T-cell (primary cell): ENCODE data around the gene PRB4. TPM values are rescaled to one million over a fixed set of nuclear protein-coding genes. Genes with fewer than 3 reads are reported as not detected.

ENCODE experiments used
- ATAC-seq, 4 experiments: fragments of 200-7000 bp in 3 of 4; fragments of 150-1000 bp in 1 of 4; cut with Tn5 transposase; replicated peaks in 1 of 4; 1 replicate in 3 of 4; 2 replicates in 1 of 4; pipeline ENCODE4 v1.10.0; 2021; ENCODE audit warnings: moderate library complexity in 3 of 4, mild to moderate bottlenecking in 2 of 4, moderate number of reproducible peaks in 1 of 4
- CTCF ChIA-PET, 2 donors: fragments of 300-600 bp; sonication (Branson Sonifier 250); formaldehyde crosslinking; loops; one replicate each; lab custom pipeline; 2022; ENCODE audit warnings: antibody characterized with exemption in 2 of 2; lab: Charles Lee
- POLR2A ChIA-PET, 2 donors: fragments of 300-600 bp; sonication (Branson Sonifier 250); formaldehyde crosslinking; loops; one replicate each; lab custom pipeline; 2022; ENCODE audit warnings: antibody characterized with exemption in 2 of 2; lab: Charles Lee
- DNase-seq, 35 experiments: peaks; one replicate each; pipeline versions ENCODE4 v3.0.0 to v3.0.0-alpha.2; 2013 to 2023
- H3K27ac ChIP-seq: one replicate; pipeline ENCODE4 v1.5.1; 2013; ENCODE audit warnings: low read length
- H3K27me3 ChIP-seq, 2 experiments: replicated peaks in 1 of 2; 1 replicate in 1 of 2; 2 replicates in 1 of 2; pipeline versions ENCODE4 v1.6.1 to v1.7.0; 2013; ENCODE audit warnings: low read length in 1 of 2, mixed read lengths in 1 of 2; ENCODE audit not compliant: control insufficient read depth in 2 of 2, insufficient read depth in 2 of 2; ENCODE audit errors: extremely low read depth in 1 of 2
- H3K36me3 ChIP-seq, 2 donors: 1 replicate in 1 of 2; 2 replicates in 1 of 2; pipeline versions ENCODE4 v1.6.1 to v1.7.0; 2013; ENCODE audit warnings: low read length in 1 of 2; ENCODE audit not compliant: control insufficient read depth in 2 of 2, insufficient read depth in 1 of 2; ENCODE audit errors: extremely low read depth in 1 of 2
- H3K4me1 ChIP-seq, 2 experiments: 1 replicate in 1 of 2; 2 replicates in 1 of 2; pipeline versions ENCODE4 v1.6.1 to v1.7.0; 2013; ENCODE audit warnings: low read length in 2 of 2, mixed read lengths in 1 of 2; ENCODE audit not compliant: insufficient read depth in 2 of 2, control insufficient read depth in 1 of 2; ENCODE audit errors: extremely low read depth in 1 of 2
- H3K4me3 ChIP-seq, 2 donors: 1 replicate in 1 of 2; 2 replicates in 1 of 2; pipeline versions ENCODE4 v1.5.1 to v1.7.0; 2013; ENCODE audit warnings: mild to moderate bottlenecking in 2 of 2, low read length in 1 of 2, moderate library complexity in 1 of 2; ENCODE audit not compliant: control insufficient read depth in 1 of 2; ENCODE audit errors: extremely low read depth in 1 of 2
- H3K9me3 ChIP-seq: 2 replicates; pipeline ENCODE4 v1.7.0; 2013
- H3K27ac Mint-ChIP-seq, 2 donors: one replicate each; pipeline ENCODE4 v1.8.0; 2020 to 2021; ENCODE audit warnings: mild to moderate bottlenecking in 2 of 2, mixed read lengths in 2 of 2
- H3K27me3 Mint-ChIP-seq, 2 donors: one replicate each; pipeline ENCODE4 v1.8.0; 2021 to 2022; ENCODE audit warnings: mixed read lengths in 2 of 2
- H3K36me3 Mint-ChIP-seq: one replicate; pipeline ENCODE4 v1.8.0; 2021; ENCODE audit warnings: mixed read lengths
- H3K4me1 Mint-ChIP-seq, 3 donors: one replicate each; pipeline ENCODE4 v1.8.0; 2020 to 2022; ENCODE audit warnings: mixed read lengths in 3 of 3, mild to moderate bottlenecking in 1 of 3
- H3K4me3 Mint-ChIP-seq, 3 donors: one replicate each; pipeline ENCODE4 v1.8.0; 2020 to 2022; ENCODE audit warnings: mild to moderate bottlenecking in 3 of 3, mixed read lengths in 3 of 3, moderate library complexity in 3 of 3
- H3K9me3 Mint-ChIP-seq, 3 donors: one replicate each; pipeline ENCODE4 v1.8.0; 2020 to 2022; ENCODE audit warnings: mixed read lengths in 3 of 3
- WGBS: methylation state at CpG from one replicate; pipeline ENCODE4 v1.1.5; 2013; ENCODE audit warnings: missing lambda C conversion rate; ENCODE audit not compliant: insufficient coverage; 5-methylcytosine and 5-hydroxymethylcytosine counted together
- total RNA-seq, 35 experiments: library from RNA in 6 of 35; stranded (reverse) in 6 of 35; fragments of 120-200 nt in 1 of 35; gene quantifications; one replicate each; pipeline versions ENCODE4 v1.2.1 to v1.2.4 and lab custom pipeline; 2013 to 2026

The PRB4 gene
- total RNA-seq, 5 donors from 2014 or later (not counting 1 experiment from before 2014, with no cell fraction given): not detected

DNA sequence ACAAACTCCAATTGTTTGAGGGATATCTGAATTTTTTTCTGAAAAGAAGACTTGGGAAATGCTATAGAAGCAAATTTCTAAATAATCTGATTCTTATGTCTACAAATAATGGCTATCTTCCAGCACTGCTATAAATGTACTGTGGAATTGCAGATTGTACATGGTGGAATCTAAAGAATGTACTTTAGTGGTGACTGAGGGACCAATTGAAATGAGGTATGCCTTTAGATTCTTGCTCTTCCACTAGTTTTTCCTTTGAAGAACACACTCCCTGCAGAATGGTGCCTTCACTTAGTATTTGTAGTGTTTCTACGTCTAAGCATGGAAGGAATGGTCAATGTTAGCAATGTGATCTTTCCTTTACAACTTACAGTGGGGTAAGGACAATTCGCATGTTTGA lies 11.7 kb upstream of the PRB4 start:
- ChIA-PET CTCF (no interaction called here), POLR2A (no interaction called here)
- DNase-seq (no peak), ATAC-seq (no peak)
- H3K36me3 ChIP-seq: no peaks in the 10 kb centered on the region
- H3K9me3 ChIP-seq: no peaks in the 10 kb centered on the region
- no peaks in the 10 kb centered on the region for H3K27me3 Mint-ChIP-seq
- WGBS: no CpG with 5 or more reads among the region's 2 CpGs
- no peaks in the 10 kb centered on the region for H3K27me3 ChIP-seq
- peaks cover 7 to 17% (median 16%) of the 10 kb centered on the region in 3 donors for H3K9me3 Mint-ChIP-seq
- no peak overlapping the region for H3K27ac Mint-ChIP-seq
- no peak overlapping the region for H3K4me3 ChIP-seq
- no peaks in the 10 kb centered on the region for H3K4me1 Mint-ChIP-seq
- no peak overlapping the region for H3K4me3 Mint-ChIP-seq
- H3K27ac ChIP-seq: no peak overlapping the region
- peaks cover 5% of the 10 kb centered on the region for H3K36me3 Mint-ChIP-seq
- H3K4me1 ChIP-seq: no peaks in the 10 kb centered on the region

DNA sequence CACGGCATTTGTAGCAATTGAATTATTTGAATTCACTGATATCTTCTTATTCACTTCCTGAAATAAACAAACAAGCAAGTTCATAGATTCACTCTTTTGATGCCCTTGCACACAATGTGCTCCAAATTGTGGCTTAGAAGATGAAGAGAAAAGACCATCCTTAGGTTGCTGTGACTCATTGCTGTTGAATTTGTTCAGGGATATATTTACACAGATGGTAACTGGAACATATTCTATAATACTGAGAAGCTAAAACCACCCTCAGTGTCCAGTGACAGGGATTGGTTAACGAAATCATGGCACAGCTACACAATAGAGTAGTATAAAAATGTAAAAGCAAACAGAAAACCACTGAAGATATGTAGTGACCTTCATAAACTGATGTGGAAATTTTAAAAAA lies 3.1 kb downstream of the PRB4 start:
- POLR2A ChIA-PET: no interaction called here
- H3K9me3 Mint-ChIP-seq: peaks cover 24 to 43% (median 31%) of the 10 kb centered on the region in 3 donors
- H3K9me3 ChIP-seq: no peaks in the 10 kb centered on the region
- H3K4me3 Mint-ChIP-seq: no peak overlapping the region
- WGBS: no CpG with 5 or more reads among the region's 2 CpGs
- no peak overlapping the region for H3K4me3 ChIP-seq
- no peaks in the 10 kb centered on the region for H3K4me1 ChIP-seq
- peaks cover 0 to 7% of the 10 kb centered on the region in 2 experiments for H3K27me3 ChIP-seq
- H3K36me3 Mint-ChIP-seq: peaks cover 23% of the 10 kb centered on the region
- no peaks in the 10 kb centered on the region for H3K27me3 Mint-ChIP-seq
- H3K27ac Mint-ChIP-seq: no peak overlapping the region
- no peaks in the 10 kb centered on the region for H3K4me1 Mint-ChIP-seq
- ATAC-seq (no peak), DNase-seq (no peak)
- no peaks in the 10 kb centered on the region for H3K36me3 ChIP-seq
- H3K27ac ChIP-seq: no peak overlapping the region
- CTCF ChIA-PET: no interaction called here

DNA sequence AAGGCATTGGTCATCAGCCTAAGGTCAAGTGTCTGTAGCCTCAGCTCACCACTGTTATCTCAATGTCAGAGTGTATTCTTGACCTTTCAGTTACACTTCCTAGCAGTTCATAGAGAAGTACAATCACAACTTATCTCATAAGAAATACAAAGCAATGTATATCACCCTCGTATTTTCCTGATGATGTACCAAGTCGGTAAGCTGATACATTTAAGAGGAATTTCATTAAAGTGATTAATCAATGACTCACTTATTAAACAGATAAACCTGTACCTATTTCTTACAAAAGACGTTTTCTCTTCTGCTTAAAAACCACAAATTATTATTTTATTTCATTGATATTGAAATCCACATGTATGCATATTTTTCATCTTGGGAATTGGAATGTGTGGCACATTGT lies 36.8 kb downstream of the PRB4 start:
- no peak overlapping the region for H3K4me3 ChIP-seq
- H3K27ac Mint-ChIP-seq: no peak overlapping the region
- POLR2A ChIA-PET: no interaction called here
- no CpG with 5 or more reads among the region's 3 CpGs for WGBS
- H3K4me3 Mint-ChIP-seq: no peak overlapping the region
- H3K27me3 Mint-ChIP-seq: no peaks in the 10 kb centered on the region
- no peaks in the 10 kb centered on the region for H3K36me3 ChIP-seq
- no peaks in the 10 kb centered on the region for H3K4me1 Mint-ChIP-seq
- CTCF ChIA-PET: no interaction called here
- ATAC-seq: no peak
- no peaks in the 10 kb centered on the region for H3K4me1 ChIP-seq
- no peaks in the 10 kb centered on the region for H3K9me3 Mint-ChIP-seq
- no peaks in the 10 kb centered on the region for H3K9me3 ChIP-seq
- H3K36me3 Mint-ChIP-seq: peaks cover 6% of the 10 kb centered on the region
- no peak overlapping the region for H3K27ac ChIP-seq
- DNase-seq: no peak
- no peaks in the 10 kb centered on the region for H3K27me3 ChIP-seq

DNA sequence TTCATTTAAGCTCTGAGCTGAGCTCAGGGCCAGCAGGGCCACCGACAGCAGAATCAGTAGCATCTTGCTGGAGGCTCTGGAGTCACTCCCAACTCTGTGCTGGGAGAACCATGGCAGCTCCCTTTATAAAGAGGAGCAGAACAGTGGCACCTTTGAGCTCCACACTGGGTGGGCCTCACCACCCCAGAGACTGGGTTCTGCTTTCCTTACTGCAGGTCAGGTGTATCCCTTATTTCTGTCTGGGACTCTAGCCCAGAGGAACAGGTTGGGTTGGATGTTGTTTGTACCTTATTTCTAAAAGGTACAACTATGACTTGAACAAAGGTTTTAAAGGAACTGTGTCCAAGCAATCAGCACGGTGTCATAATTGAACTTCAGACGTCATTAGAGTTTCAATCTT lies 40.6 kb downstream of the PRB4 start, which contains the start of gene PRB3:
PRB3 (minus strand) TSS at position 101 of the 400 bp plus-strand sequence; CDS start at position 63, 38 bp downstream.
- Mint-ChIP-seq H3K9me3 (no peaks in the 10 kb centered on the region), H3K36me3 (no peaks in the 10 kb centered on the region), H3K4me1 (no peaks in the 10 kb centered on the region), H3K27me3 (no peaks in the 10 kb centered on the region), H3K27ac (no peak within 1 kb of the TSS), H3K4me3 (no peak within 1 kb of the TSS)
- no peaks in the 10 kb centered on the region for H3K4me1 ChIP-seq
- ATAC-seq (no peak), DNase-seq (no peak)
- no peaks in the 10 kb centered on the region for H3K9me3 ChIP-seq
- H3K4me3 ChIP-seq: no peak within 1 kb of the TSS
- ChIA-PET POLR2A (no interaction called here), CTCF (no interaction called here)
- H3K36me3 ChIP-seq: no peaks in the 10 kb centered on the region
- no peak within 1 kb of the TSS for H3K27ac ChIP-seq
- 67% methylated on average over 1 of the region's 3 CpGs for WGBS
- no peaks in the 10 kb centered on the region for H3K27me3 ChIP-seq

DNA sequence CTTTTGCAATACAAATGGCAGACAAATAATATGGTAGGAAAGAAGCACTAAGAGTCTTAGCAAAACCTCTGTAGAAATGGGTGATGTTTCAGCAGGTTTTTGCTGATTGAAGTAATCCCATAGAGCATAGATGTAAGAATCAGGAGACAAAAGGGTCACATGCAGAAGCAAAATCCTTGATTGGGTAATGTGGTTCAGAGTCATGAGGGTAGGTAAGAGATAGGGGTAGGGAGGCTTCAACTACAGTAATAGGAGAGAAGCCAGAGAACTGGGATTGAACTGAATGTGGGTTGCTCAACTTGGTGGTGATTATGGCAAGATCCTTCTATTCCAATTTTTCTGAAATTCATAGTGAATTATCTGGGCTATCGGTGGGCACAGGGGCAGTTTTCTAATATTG lies 45.7 kb downstream of the PRB4 start:
- no CpG with 5 or more reads among the region's 1 CpG for WGBS
- H3K27me3 ChIP-seq: no peaks in the 10 kb centered on the region
- no peaks in the 10 kb centered on the region for H3K27me3 Mint-ChIP-seq
- H3K9me3 Mint-ChIP-seq: peaks cover 20 to 23% (median 20%) of the 10 kb centered on the region in 3 donors
- DNase-seq (no peak), ATAC-seq (no peak)
- ChIA-PET CTCF (no interaction called here), POLR2A (no interaction called here)
- H3K4me3 Mint-ChIP-seq: no peak overlapping the region
- H3K4me3 ChIP-seq: no peak overlapping the region
- no peak overlapping the region for H3K27ac ChIP-seq
- no peaks in the 10 kb centered on the region for H3K36me3 Mint-ChIP-seq
- H3K4me1 Mint-ChIP-seq: no peaks in the 10 kb centered on the region
- H3K9me3 ChIP-seq: no peaks in the 10 kb centered on the region
- H3K36me3 ChIP-seq: no peaks in the 10 kb centered on the region
- H3K27ac Mint-ChIP-seq: no peak overlapping the region
- H3K4me1 ChIP-seq: no peaks in the 10 kb centered on the region

Other genes starting within 250 kb of the PRB4 start
- gene TAS2R46, start 248.1 kb downstream of the PRB4 start, total RNA-seq: 1 to 10 TPM in 4 of 5 donors, under 1 TPM in 1; 0.82 to 3.6 (median 1.4) TPM
- 1 to 10 TPM in 4 of 5 donors, under 1 TPM in 1; 0.35 to 5.2 (median 1.8) TPM for gene TAS2R43, start 218.1 kb downstream of the PRB4 start, total RNA-seq
- 1 to 10 TPM; 2.3 to 8.5 (median 3.3) TPM for gene TAS2R30, start 175.8 kb downstream of the PRB4 start, total RNA-seq
- 10 to 100 TPM in 1 of 5 donors, 1 to 10 TPM in 4; 8.8 to 10.2 (median 9.7) TPM for gene SMIM10L1, start 139.2 kb downstream of the PRB4 start, total RNA-seq
- not detected for gene TAS2R42, start 123.5 kb downstream of the PRB4 start, total RNA-seq
- gene PRB3, start 40.7 kb downstream of the PRB4 start, total RNA-seq: under 1 TPM in 1 of 5 donors, not detected in 4; 0.88 TPM
- gene PRB2, start 85.1 kb upstream of the PRB4 start, total RNA-seq: not detected